OCI-LY7 (cell line): ENCODE results near the gene TNC. TPM values are rescaled to one million over a fixed set of nuclear protein-coding genes. Genes with fewer than 3 reads are reported as not detected.

Source experiments
- BruUV-seq: library from RNA; stranded (reverse); fragments of 400-500 nt; replicated peaks from 2 replicates; lab custom pipeline; 2021; lab: Mats Ljungman, UMichigan
- CTCF ChIA-PET: fragments of 300-600 bp; sonication (Branson Sonifier 250); formaldehyde crosslinking; loops from one replicate; lab custom pipeline; 2022; ENCODE audit warnings: antibody characterized with exemption; ENCODE audit not compliant: unreplicated experiment; lab: Charles Lee
- POLR2A ChIA-PET: fragments of 300-600 bp; sonication (Branson Sonifier 250); formaldehyde crosslinking; loops from one replicate; lab custom pipeline; 2022; ENCODE audit warnings: antibody characterized with exemption; lab: Charles Lee
- DNase-seq: peaks from one replicate; pipeline ENCODE4 v3.0.0-alpha.2; 2015; ENCODE audit warnings: low spot score
- H2AFZ ChIP-seq: fragments of 200-600 bp; sonication (generic), shearing (Covaris generic); 2 replicates; pipeline ENCODE4 v1.6.1; 2014; ENCODE audit warnings: mild to moderate bottlenecking, antibody characterized with exemption, low read length, moderate library complexity
- H3K27ac ChIP-seq: fragments of 200-600 bp; sonication (generic); 2 replicates; pipeline ENCODE4 v1.5.1; 2014; ENCODE audit warnings: mixed run types, low read depth, mild to moderate bottlenecking, moderate library complexity, low read length, inconsistent platforms; ENCODE audit not compliant: poor library complexity, severe bottlenecking
- H3K36me3 ChIP-seq: fragments of 200-600 bp; sonication (generic); 2 replicates; pipeline ENCODE4 v1.6.1; 2014; ENCODE audit warnings: mild to moderate bottlenecking, antibody characterized with exemption, low read length, moderate library complexity, mixed read lengths; ENCODE audit not compliant: insufficient read depth
- H3K4me1 ChIP-seq: fragments of 200-600 bp; sonication (generic); 2 replicates; pipeline ENCODE4 v1.5.1; 2014; ENCODE audit warnings: mild to moderate bottlenecking, low read length; ENCODE audit not compliant: insufficient read depth, poor library complexity, severe bottlenecking
- H3K4me2 ChIP-seq: fragments of 200-600 bp; sonication (generic); 2 replicates; pipeline ENCODE4 v1.6.1; 2014; ENCODE audit warnings: mild to moderate bottlenecking, low read length
- H3K4me3 ChIP-seq: fragments of 200-600 bp; sonication (generic); 2 replicates; pipeline ENCODE4 v1.5.1; 2014; ENCODE audit warnings: mild to moderate bottlenecking, low read depth, low read length; ENCODE audit not compliant: poor library complexity, severe bottlenecking
- H3K79me2 ChIP-seq: fragments of 200-600 bp; sonication (generic); 2 replicates; pipeline ENCODE4 v1.6.1; 2016; ENCODE audit warnings: low read depth, mild to moderate bottlenecking, low read length, moderate library complexity, mixed read lengths; ENCODE audit not compliant: insufficient read depth
- H3K9me2 ChIP-seq: fragments of 200-600 bp; sonication (generic); 2 replicates; pipeline ENCODE4 v1.6.1; 2016; ENCODE audit warnings: mild to moderate bottlenecking, low read length, mixed read lengths; ENCODE audit not compliant: insufficient read depth
- H3K9me3 ChIP-seq: fragments of 200-600 bp; sonication (generic); 2 replicates; pipeline ENCODE4 v1.6.1; 2014; ENCODE audit warnings: mild to moderate bottlenecking, mixed run types, low read length, mixed read lengths
- H4K20me1 ChIP-seq: fragments of 200-600 bp; sonication (generic); 2 replicates; pipeline ENCODE4 v1.6.1; 2014; ENCODE audit warnings: mild to moderate bottlenecking, antibody characterized with exemption, low read length, moderate library complexity, mixed read lengths; ENCODE audit not compliant: insufficient read depth
- CTCF ChIP-seq: fragments of 200-600 bp; sonication (generic); conservative IDR thresholded peaks from 2 replicates; pipeline ENCODE4 v1.5.1; 2014; ENCODE audit warnings: mild to moderate bottlenecking, antibody characterized with exemption, low read length, moderate library complexity, mixed read lengths
- EZH2phosphoT487 ChIP-seq: fragments of 200-600 bp; sonication (generic); IDR thresholded peaks from 2 replicates; pipeline ENCODE4 v1.6.1; 2018; ENCODE audit warnings: low read depth, borderline replicate concordance, mild to moderate bottlenecking, mixed run types, antibody characterized with exemption, low read length, moderate library complexity, mixed read lengths
- intact Hi-C: fragments of 100-400 bp; cut with micrococcal nuclease; formaldehyde crosslinking; loops from one replicate; pipeline ENCODE4 v1.10.0; 2022; ENCODE audit not compliant: unreplicated experiment
- total RNA-seq, 2 experiments: library from RNA; depleted of rRNA in 1 of 2; stranded (reverse); fragments of >200 nt in 1 of 2; shearing (Covaris generic) in 1 of 2; gene quantifications; 2 replicates each; pipeline ENCODE4 v1.2.3, GENCODE V29; 2014 to 2022

TNC gene
- total RNA-seq, 2 experiments from 2014 or later = not detected

GRCh38 chr9:114994768-114995167 is 123.2 kb downstream of the TNC start:
- no peak for TF ChIP-seq CTCF
- TF ChIP-seq EZH2phosphoT487 = no peak
- ChIA-PET CTCF (interaction anchor here (0.7 kb wide), 1 partner anchor 266 kb away, joined by 3 read pairs; no protein-coding TSS in a partner anchor), POLR2A (interaction anchor here (0.6 kb wide), 1 partner anchor 158 kb away, joined by 3 read pairs; no protein-coding TSS in a partner anchor)
- H3K4me3 ChIP-seq = no peak overlapping the region
- intact Hi-C loops = no loop called here
- no peaks in the 10 kb centered on the region for H3K79me2 ChIP-seq
- no peaks in the 10 kb centered on the region for H4K20me1 ChIP-seq
- DNase-seq = no peak
- no peaks in the 10 kb centered on the region for H3K36me3 ChIP-seq
- H3K4me1 ChIP-seq = no peaks in the 10 kb centered on the region
- no TSS peak for BruUV-seq
- no peak overlapping the region for H3K4me2 ChIP-seq
- no peak overlapping the region for H2AFZ ChIP-seq
- H3K9me2 ChIP-seq = no peaks in the 10 kb centered on the region
- no peak overlapping the region for H3K27ac ChIP-seq
- no peaks in the 10 kb centered on the region for H3K9me3 ChIP-seq

- no peak overlapping the region for H3K4me3 ChIP-seq
- DNase-seq = no peak
- no TSS peak for BruUV-seq
- no peaks in the 10 kb centered on the region for H3K36me3 ChIP-seq
- H3K9me2 ChIP-seq = no peaks in the 10 kb centered on the region
- no peak for TF ChIP-seq CTCF
- no peak for TF ChIP-seq EZH2phosphoT487
- H3K79me2 ChIP-seq = no peaks in the 10 kb centered on the region
- CTCF ChIA-PET = no interaction called here
- no peaks in the 10 kb centered on the region for H4K20me1 ChIP-seq
- H3K4me2 ChIP-seq = no peak overlapping the region
- no peak overlapping the region for H2AFZ ChIP-seq
- H3K4me1 ChIP-seq = no peaks in the 10 kb centered on the region
- POLR2A ChIA-PET = interaction anchor here (1.2 kb wide), 1 partner anchor 92 kb away, joined by 5 read pairs; no protein-coding TSS in a partner anchor
- intact Hi-C loops = no loop called here
- no peak overlapping the region for H3K27ac ChIP-seq
- H3K9me3 ChIP-seq = no peaks in the 10 kb centered on the region
These were observed 126.1 kb downstream of the TNC start for GRCh38 chr9:114991861-114992260.

GRCh38 chr9:114990901-114991300 is 127.1 kb downstream of the TNC start:
- intact Hi-C loops = no loop called here
- CTCF ChIA-PET = no interaction called here
- Histone ChIP-seq H3K4me3 (no peak overlapping the region), H3K36me3 (no peaks in the 10 kb centered on the region), H3K79me2 (no peaks in the 10 kb centered on the region), H3K4me2 (no peak overlapping the region), H4K20me1 (no peaks in the 10 kb centered on the region), H2AFZ (no peak overlapping the region), H3K9me2 (no peaks in the 10 kb centered on the region), H3K9me3 (no peaks in the 10 kb centered on the region), H3K27ac (no peak overlapping the region), H3K4me1 (no peaks in the 10 kb centered on the region)
- no TSS peak for BruUV-seq
- DNase-seq = no peak
- POLR2A ChIA-PET = interaction anchor here (1.2 kb wide), 1 partner anchor 91 kb away, joined by 5 read pairs; no protein-coding TSS in a partner anchor
- TF ChIP-seq CTCF (no peak), EZH2phosphoT487 (no peak)
